ENCODE data around the gene KRT35.

KRT35 gene

GRCh38 chr17:41492771-41493170 lies 11.8 kb upstream of the KRT35 start:
- TF ChIP-seq, protein P1, sequence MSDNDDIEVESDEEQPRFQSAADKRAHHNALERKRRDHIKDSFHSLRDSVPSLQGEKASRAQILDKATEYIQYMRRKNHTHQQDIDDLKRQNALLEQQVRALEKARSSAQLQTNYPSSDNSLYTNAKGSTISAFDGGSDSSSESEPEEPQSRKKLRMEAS (IDR thresholded peaks at IDR 0.05; ENCODE audit: low read depth, low read length), result no peak
- TF ChIP-seq, protein P2, sequence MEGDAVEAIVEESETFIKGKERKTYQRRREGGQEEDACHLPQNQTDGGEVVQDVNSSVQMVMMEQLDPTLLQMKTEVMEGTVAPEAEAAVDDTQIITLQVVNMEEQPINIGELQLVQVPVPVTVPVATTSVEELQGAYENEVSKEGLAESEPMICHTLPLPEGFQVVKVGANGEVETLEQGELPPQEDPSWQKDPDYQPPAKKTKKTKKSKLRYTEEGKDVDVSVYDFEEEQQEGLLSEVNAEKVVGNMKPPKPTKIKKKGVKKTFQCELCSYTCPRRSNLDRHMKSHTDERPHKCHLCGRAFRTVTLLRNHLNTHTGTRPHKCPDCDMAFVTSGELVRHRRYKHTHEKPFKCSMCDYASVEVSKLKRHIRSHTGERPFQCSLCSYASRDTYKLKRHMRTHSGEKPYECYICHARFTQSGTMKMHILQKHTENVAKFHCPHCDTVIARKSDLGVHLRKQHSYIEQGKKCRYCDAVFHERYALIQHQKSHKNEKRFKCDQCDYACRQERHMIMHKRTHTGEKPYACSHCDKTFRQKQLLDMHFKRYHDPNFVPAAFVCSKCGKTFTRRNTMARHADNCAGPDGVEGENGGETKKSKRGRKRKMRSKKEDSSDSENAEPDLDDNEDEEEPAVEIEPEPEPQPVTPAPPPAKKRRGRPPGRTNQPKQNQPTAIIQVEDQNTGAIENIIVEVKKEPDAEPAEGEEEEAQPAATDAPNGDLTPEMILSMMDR (IDR thresholded peaks at IDR 0.05; ENCODE audit: low read depth, low read length), result no peak
- TF ChIP-seq MYC (IDR thresholded peaks at IDR 0.05; ENCODE audit: low read depth, low read length), result no peak
- H3K4me3 ChIP-seq (ENCODE audit: low read depth, low read length), result no peak overlapping the region
- no peak for DNase-seq (ENCODE audit: low read depth)

- H3K4me3 ChIP-seq (ENCODE audit: low read depth, low read length), result no peak overlapping the region
- TF ChIP-seq MYC (IDR thresholded peaks at IDR 0.05; ENCODE audit: low read depth, low read length) (no peak), POLR2A (IDR thresholded peaks at IDR 0.05; ENCODE audit: extremely low read depth, insufficient read length) (no peak)
- TF ChIP-seq, protein P2 (IDR thresholded peaks at IDR 0.05; ENCODE audit: low read depth, low read length), result no peak
- TF ChIP-seq, protein P1 (IDR thresholded peaks at IDR 0.05; ENCODE audit: low read depth, low read length), result no peak
- DNase-seq (ENCODE audit: low read depth), result no peak
These were observed 11.4 kb upstream of the KRT35 start for GRCh38 chr17:41492351-41492750.

- no peak overlapping the region for H3K4me3 ChIP-seq (ENCODE audit: low read depth, low read length)
- DNase-seq (ENCODE audit: low read depth), result no peak
- TF ChIP-seq, protein P1 (IDR thresholded peaks at IDR 0.05; ENCODE audit: low read depth, low read length), result no peak
- TF ChIP-seq MYC (IDR thresholded peaks at IDR 0.05; ENCODE audit: low read depth, low read length) (no peak), POLR2A (IDR thresholded peaks at IDR 0.05; ENCODE audit: extremely low read depth, insufficient read length) (no peak)
- TF ChIP-seq, protein P2 (IDR thresholded peaks at IDR 0.05; ENCODE audit: low read depth, low read length), result no peak
These were observed 10.5 kb upstream of the KRT35 start for GRCh38 chr17:41491476-41491875.

- TF ChIP-seq, protein P2 (IDR thresholded peaks at IDR 0.05; ENCODE audit: low read depth, low read length), result no peak
- TF ChIP-seq, protein P1 (IDR thresholded peaks at IDR 0.05; ENCODE audit: low read depth, low read length), result no peak
- no peak for DNase-seq (ENCODE audit: low read depth)
- H3K4me3 ChIP-seq (ENCODE audit: low read depth, low read length), result no peak overlapping the region
These were observed 9.3 kb upstream of the KRT35 start for GRCh38 chr17:41490000-41490990.

- TF ChIP-seq, protein P2 (IDR thresholded peaks at IDR 0.05; ENCODE audit: low read depth, low read length), result no peak
- TF ChIP-seq MYC (IDR thresholded peaks at IDR 0.05; ENCODE audit: low read depth, low read length) (no peak), POLR2A (IDR thresholded peaks at IDR 0.05; ENCODE audit: extremely low read depth, insufficient read length) (no peak)
- TF ChIP-seq, protein P1 (IDR thresholded peaks at IDR 0.05; ENCODE audit: low read depth, low read length), result no peak
These were observed 8.6 kb upstream of the KRT35 start, which contains the start of gene KRT36 for GRCh38 chr17:41489531-41489930. Gene KRT36 (minus strand): TSS chr17:41489910. CDS start chr17:41489864, 46 bp downstream.

More at GRCh38 chr17:41489531-41489930, 8.6 kb upstream of the KRT35 start, which contains the start of gene KRT36:
- DNase-seq (ENCODE audit: low read depth), result no peak
- H3K4me3 ChIP-seq (ENCODE audit: low read depth, low read length), result no peak within 1 kb of the TSS

Measured in NB4 (cell line).